ENCODE measurements around the gene TMTC3.

TMTC3 gene

GRCh38 chr12:88225776-88226175 lies 83.7 kb downstream of the TMTC3 start:
- Histone ChIP-seq H3K36me3 (ENCODE audit: insufficient read depth, insufficient read length, low read length) (no peaks in the 10 kb centered on the region), H3K4me3 (ENCODE audit: insufficient read length, low read depth) (no peak overlapping the region), H3K9me3 (ENCODE audit: insufficient read depth, low read length) (peaks cover 11% of the 10 kb centered on the region; the same call in 1 of the 2 replicates), H3K27me3 (ENCODE audit: insufficient read depth, insufficient read length) (no peaks in the 10 kb centered on the region), H3K9ac (ENCODE audit: insufficient read length, low read depth) (no peak overlapping the region), H3K4me1 (ENCODE audit: insufficient read depth, insufficient read length) (peaks cover 3% of the 10 kb centered on the region)
- DNase-seq (ENCODE audit: low read depth, low spot score) = no peak
- TF ChIP-seq SUZ12 (IDR thresholded peaks at IDR 0.05; ENCODE audit: extremely low read depth, insufficient read depth, insufficient read length) = no peak
- no peak for TF ChIP-seq ZNF274 (IDR thresholded peaks at IDR 0.05; ENCODE audit: low read depth, low read length)
- no peak for TF ChIP-seq YY1 (IDR thresholded peaks at IDR 0.05; ENCODE audit: insufficient read depth, insufficient read length)

GRCh38 chr12:88227263-88227662 lies 85.2 kb downstream of the TMTC3 start:
- TF ChIP-seq SUZ12 (IDR thresholded peaks at IDR 0.05; ENCODE audit: extremely low read depth, insufficient read depth, insufficient read length) (no peak), ZNF274 (IDR thresholded peaks at IDR 0.05; ENCODE audit: low read depth, low read length) (no peak), YY1 (IDR thresholded peaks at IDR 0.05; ENCODE audit: insufficient read depth, insufficient read length) (no peak)
- Histone ChIP-seq H3K27me3 (ENCODE audit: insufficient read depth, insufficient read length) (no peaks in the 10 kb centered on the region), H3K9ac (ENCODE audit: insufficient read length, low read depth) (no peak overlapping the region), H3K4me3 (ENCODE audit: insufficient read length, low read depth) (no peak overlapping the region), H3K4me1 (ENCODE audit: insufficient read depth, insufficient read length) (peaks cover 3% of the 10 kb centered on the region), H3K36me3 (ENCODE audit: insufficient read depth, insufficient read length, low read length) (no peaks in the 10 kb centered on the region), H3K9me3 (ENCODE audit: insufficient read depth, low read length) (peaks cover 11% of the 10 kb centered on the region; the same call in 1 of the 2 replicates)
- no peak for DNase-seq (ENCODE audit: low read depth, low spot score)

DNA sequence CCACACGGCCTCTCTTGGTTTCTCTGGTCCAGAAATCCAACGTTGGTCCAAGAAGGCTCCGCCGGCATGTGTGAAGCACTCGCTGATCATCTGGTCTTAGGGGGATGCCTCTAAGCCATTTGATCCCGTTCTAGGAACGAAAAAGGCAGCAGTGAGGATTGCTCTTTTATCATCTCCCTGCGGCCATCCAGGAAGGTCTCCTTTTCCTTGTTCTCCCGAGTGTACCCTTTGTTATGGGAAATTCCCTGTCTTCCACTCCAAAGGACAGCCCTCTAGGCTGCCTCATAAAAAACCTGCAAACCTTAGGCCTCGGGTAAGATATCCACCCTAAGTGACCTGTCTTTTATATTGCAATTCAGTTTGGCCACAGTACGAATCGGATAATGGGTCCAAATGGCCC lies 85.8 kb downstream of the TMTC3 start:
- DNase-seq (ENCODE audit: low read depth, low spot score) = peak; percentile 30
- Histone ChIP-seq H3K4me3 (ENCODE audit: insufficient read length, low read depth) (no peak overlapping the region), H3K27me3 (ENCODE audit: insufficient read depth, insufficient read length) (no peaks in the 10 kb centered on the region), H3K4me1 (ENCODE audit: insufficient read depth, insufficient read length) (peaks cover 3% of the 10 kb centered on the region), H3K9me3 (ENCODE audit: insufficient read depth, low read length) (peaks cover 11% of the 10 kb centered on the region; the same call in 1 of the 2 replicates), H3K9ac (ENCODE audit: insufficient read length, low read depth) (no peak overlapping the region), H3K36me3 (ENCODE audit: insufficient read depth, insufficient read length, low read length) (no peaks in the 10 kb centered on the region)
- no peak for TF ChIP-seq YY1 (IDR thresholded peaks at IDR 0.05; ENCODE audit: insufficient read depth, insufficient read length)
- TF ChIP-seq ZNF274 (IDR thresholded peaks at IDR 0.05; ENCODE audit: low read depth, low read length) = no peak
- no peak for TF ChIP-seq SUZ12 (IDR thresholded peaks at IDR 0.05; ENCODE audit: extremely low read depth, insufficient read depth, insufficient read length)

GRCh38 chr12:88228720-88229119 lies 86.6 kb downstream of the TMTC3 start:
- no peak for DNase-seq (ENCODE audit: low read depth, low spot score)
- no peak for TF ChIP-seq SUZ12 (IDR thresholded peaks at IDR 0.05; ENCODE audit: extremely low read depth, insufficient read depth, insufficient read length)
- TF ChIP-seq ZNF274 (IDR thresholded peaks at IDR 0.05; ENCODE audit: low read depth, low read length) = no peak
- TF ChIP-seq YY1 (IDR thresholded peaks at IDR 0.05; ENCODE audit: insufficient read depth, insufficient read length) = no peak
- Histone ChIP-seq H3K9ac (ENCODE audit: insufficient read length, low read depth) (no peak overlapping the region), H3K9me3 (ENCODE audit: insufficient read depth, low read length) (peaks cover 7% of the 10 kb centered on the region; the same call in 1 of the 2 replicates), H3K4me1 (ENCODE audit: insufficient read depth, insufficient read length) (peaks cover 3% of the 10 kb centered on the region), H3K27me3 (ENCODE audit: insufficient read depth, insufficient read length) (no peaks in the 10 kb centered on the region), H3K4me3 (ENCODE audit: insufficient read length, low read depth) (no peak overlapping the region), H3K36me3 (ENCODE audit: insufficient read depth, insufficient read length, low read length) (no peaks in the 10 kb centered on the region)

DNA sequence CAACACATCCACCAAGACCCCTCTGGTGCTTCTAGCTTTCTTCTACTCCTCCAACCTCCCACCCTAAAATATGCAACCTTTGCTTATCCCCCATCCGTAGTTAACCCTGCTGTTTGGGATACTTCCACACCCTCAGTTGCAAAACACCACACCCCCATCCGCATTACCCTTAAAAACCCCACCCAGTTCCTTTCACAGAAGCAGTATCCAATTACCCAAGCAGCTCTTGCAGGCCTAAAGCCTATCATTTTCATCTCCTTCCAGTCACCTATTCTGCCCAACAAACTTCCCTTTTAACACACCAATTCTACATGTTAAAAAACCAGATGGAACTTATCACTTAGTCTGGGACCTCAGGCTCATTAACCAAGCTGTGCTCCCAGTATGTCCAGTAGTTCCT lies 88.2 kb downstream of the TMTC3 start:
- Histone ChIP-seq H3K4me1 (ENCODE audit: insufficient read depth, insufficient read length) (peaks cover 3% of the 10 kb centered on the region), H3K36me3 (ENCODE audit: insufficient read depth, insufficient read length, low read length) (no peaks in the 10 kb centered on the region), H3K9me3 (ENCODE audit: insufficient read depth, low read length) (peaks cover 7% of the 10 kb centered on the region; the same call in 1 of the 2 replicates), H3K4me3 (ENCODE audit: insufficient read length, low read depth) (no peak overlapping the region), H3K9ac (ENCODE audit: insufficient read length, low read depth) (no peak overlapping the region), H3K27me3 (ENCODE audit: insufficient read depth, insufficient read length) (no peaks in the 10 kb centered on the region)
- TF ChIP-seq ZNF274 (IDR thresholded peaks at IDR 0.05; ENCODE audit: low read depth, low read length) (no peak), SUZ12 (IDR thresholded peaks at IDR 0.05; ENCODE audit: extremely low read depth, insufficient read depth, insufficient read length) (no peak), YY1 (IDR thresholded peaks at IDR 0.05; ENCODE audit: insufficient read depth, insufficient read length) (no peak)
- no peak for DNase-seq (ENCODE audit: low read depth, low spot score)

DNA sequence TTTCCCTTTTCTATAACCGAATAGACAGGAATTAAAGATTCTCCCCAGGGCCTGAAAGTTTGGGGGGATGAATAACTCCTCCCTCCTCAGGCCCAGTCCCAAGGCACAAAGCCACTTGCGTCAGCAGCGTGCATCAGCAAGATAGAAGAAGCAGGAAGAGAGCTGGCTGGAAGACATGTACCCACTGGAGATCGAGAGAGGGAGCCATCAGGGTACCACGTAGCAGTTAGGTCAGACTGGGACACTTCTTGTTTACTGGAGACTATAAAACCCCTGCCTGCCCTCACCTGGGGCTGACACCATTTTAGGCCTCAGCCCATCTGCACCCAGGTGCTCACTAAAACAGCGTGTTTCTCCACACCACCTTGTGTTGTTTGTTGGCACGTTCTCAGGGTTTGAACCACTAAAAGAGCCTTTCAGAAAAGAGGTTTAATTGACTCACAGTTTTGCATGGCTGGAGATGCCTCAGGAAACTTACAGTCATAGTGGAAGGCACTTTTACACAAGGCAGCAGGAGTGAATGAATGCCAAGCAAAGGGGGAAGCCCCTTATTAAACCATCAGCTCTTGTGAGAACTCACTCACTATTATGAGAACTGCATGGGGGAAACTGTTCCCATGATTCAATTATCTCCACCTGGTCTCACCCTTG lies 93.2 kb downstream of the TMTC3 start:
- no peak for DNase-seq (ENCODE audit: low read depth, low spot score)
- TF ChIP-seq ZNF274 (IDR thresholded peaks at IDR 0.05; ENCODE audit: low read depth, low read length) (no peak), SUZ12 (IDR thresholded peaks at IDR 0.05; ENCODE audit: extremely low read depth, insufficient read depth, insufficient read length) (no peak), YY1 (IDR thresholded peaks at IDR 0.05; ENCODE audit: insufficient read depth, insufficient read length) (no peak)
- Histone ChIP-seq H3K4me1 (ENCODE audit: insufficient read depth, insufficient read length) (no peaks in the 10 kb centered on the region), H3K36me3 (ENCODE audit: insufficient read depth, insufficient read length, low read length) (no peaks in the 10 kb centered on the region), H3K9me3 (ENCODE audit: insufficient read depth, low read length) (no peaks in the 10 kb centered on the region), H3K9ac (ENCODE audit: insufficient read length, low read depth) (no peak overlapping the region), H3K27me3 (ENCODE audit: insufficient read depth, insufficient read length) (no peaks in the 10 kb centered on the region), H3K4me3 (ENCODE audit: insufficient read length, low read depth) (no peak overlapping the region)

GRCh38 chr12:88237954-88238353 lies 95.8 kb downstream of the TMTC3 start:
- Histone ChIP-seq H3K9me3 (ENCODE audit: insufficient read depth, low read length) (no peaks in the 10 kb centered on the region), H3K4me3 (ENCODE audit: insufficient read length, low read depth) (no peak overlapping the region), H3K9ac (ENCODE audit: insufficient read length, low read depth) (no peak overlapping the region), H3K4me1 (ENCODE audit: insufficient read depth, insufficient read length) (no peaks in the 10 kb centered on the region), H3K27me3 (ENCODE audit: insufficient read depth, insufficient read length) (no peaks in the 10 kb centered on the region), H3K36me3 (ENCODE audit: insufficient read depth, insufficient read length, low read length) (no peaks in the 10 kb centered on the region)
- no peak for DNase-seq (ENCODE audit: low read depth, low spot score)
- TF ChIP-seq SUZ12 (IDR thresholded peaks at IDR 0.05; ENCODE audit: extremely low read depth, insufficient read depth, insufficient read length) (no peak), ZNF274 (IDR thresholded peaks at IDR 0.05; ENCODE audit: low read depth, low read length) (no peak), YY1 (IDR thresholded peaks at IDR 0.05; ENCODE audit: insufficient read depth, insufficient read length) (no peak)
